HepG2 (cell line): Measurements from ENCODE around the gene PCP4L1. TPM values are rescaled to one million over a fixed set of nuclear protein-coding genes. Genes with fewer than 3 reads are reported as not detected.

Experiments
- CBX2 ChIP-seq, 2 experiments: fragments of 200-600 bp in 1 of 2; sonication (generic); formaldehyde crosslinking in 1 of 2; IDR thresholded peaks; 2 replicates each; pipeline versions ENCODE4 v1.7.0 to v1.8.1; 2018 to 2022; ENCODE audit warnings: low read depth in 2 of 2, low read length in 1 of 2, mild to moderate bottlenecking in 1 of 2, missing genetic modification reagents in 1 of 2
- EEA1 ChIP-seq: sonication (generic); formaldehyde crosslinking; IDR thresholded peaks from 2 replicates; pipeline ENCODE4 v1.5.1; 2020; ENCODE audit warnings: mild to moderate bottlenecking, missing genetic modification reagents, borderline replicate concordance
- GATAD2A ChIP-seq: IDR thresholded peaks from 2 replicates; pipeline ENCODE4 v1.6.1; 2016
- HINFP ChIP-seq: sonication (generic); formaldehyde crosslinking; IDR thresholded peaks from 2 replicates; pipeline ENCODE4 v1.4.0; 2020; ENCODE audit warnings: low read depth, mild to moderate bottlenecking, missing genetic modification reagents
- MED13 ChIP-seq: sonication (generic); formaldehyde crosslinking; IDR thresholded peaks from 2 replicates; pipeline ENCODE4 v1.5.0; 2020; ENCODE audit warnings: missing genetic modification reagents
- POGK ChIP-seq: sonication (generic); formaldehyde crosslinking; conservative IDR thresholded peaks from 2 replicates; pipeline ENCODE4 v1.8.0; 2022; ENCODE audit warnings: mild to moderate bottlenecking, moderate library complexity, missing genetic modification reagents
- RNF219 ChIP-seq: sonication (generic); formaldehyde crosslinking; IDR thresholded peaks from 2 replicates; pipeline ENCODE4 v1.5.0; 2020; ENCODE audit warnings: mild to moderate bottlenecking, missing genetic modification reagents
- ZNF446 ChIP-seq: sonication (generic); formaldehyde crosslinking; IDR thresholded peaks from 2 replicates; pipeline ENCODE4 v1.5.0; 2020; ENCODE audit warnings: mild to moderate bottlenecking, missing genetic modification reagents
- ZNF609 ChIP-seq: sonication (generic); formaldehyde crosslinking; IDR thresholded peaks from 2 replicates; pipeline ENCODE4 v1.4.0; 2020; ENCODE audit warnings: mild to moderate bottlenecking, missing genetic modification reagents, borderline replicate concordance
- polyA plus RNA-seq, 8 experiments: library from polyadenylated mRNA; depleted of rRNA in 3 of 8; stranded (reverse) in 7 of 8; unstranded in 1 of 8; fragments of >200 nt; fragmentation: Illumina TruSeq in 4 of 8; extraction: Trizol in 4 of 8; gene quantifications; 2 replicates each; pipeline versions ENCODE4 v1.2.1 to v1.2.3, GENCODE V29; 2011 to 2016; ENCODE audit warnings: low read depth in 4 of 8, missing spikeins in 1 of 8, mixed read lengths in 1 of 8; ENCODE audit not compliant: insufficient read depth in 1 of 8
- total RNA-seq, 5 experiments: library from RNA; depleted of rRNA; stranded (reverse); fragments of >200 nt; fragmentation: Illumina TruSeq; extraction: Trizol; gene quantifications; 2 replicates each; pipeline ENCODE4 v1.2.3, GENCODE V29; 2016; ENCODE audit warnings: low read depth in 1 of 5

The PCP4L1 gene
- total and polyA plus RNA-seq, 2 of the 13 experiments (the other 11 are each of a cell fraction or from before 2014, with no cell fraction given), result 0.28 TPM; not detected in 1

GRCh38 chr1:161220002-161220401 lies 38.5 kb upstream of the PCP4L1 start (continued):
- no peak for TF ChIP-seq HINFP
- TF ChIP-seq POGK (CRISPR knock-in tag), result no peak
- TF ChIP-seq ZNF609 (CRISPR knock-in tag), result no peak
- no peak for TF ChIP-seq ZNF446 (CRISPR knock-in tag)
- TF ChIP-seq MED13 (CRISPR knock-in tag), result no peak
- TF ChIP-seq EEA1, result no peak
- no peak for TF ChIP-seq RNF219
- TF ChIP-seq GATAD2A (CRISPR knock-in tag), result peak; percentile 22; the same call in 1 of the 2 replicates
- TF ChIP-seq CBX2 (IDR thresholded peaks at IDR 0.05; ENCODE audit: low read depth, low read length), result no peak
- TF ChIP-seq CBX2 (CRISPR knock-in tag; IDR thresholded peaks at IDR 0.05; ENCODE audit: low read depth), result no peak
